GM18868 (cell line): ENCODE measurements around the gene UPK3BL1.
"Not testable (repeated sequence)": the region's sequence is repeated elsewhere in the genome, so short reads cannot be mapped to it uniquely, and the experiment has no call there.

Experiments
- ATAC-seq: cut with Tn5 transposase; IDR thresholded peaks from one replicate; pipeline ENCODE4 v1.9.1; 2021; ENCODE audit warnings: mild to moderate bottlenecking, moderate library complexity; ENCODE audit not compliant: unreplicated experiment

The UPK3BL1 gene

GRCh38 chr7:102630622-102631021, 12.0 kb downstream of the UPK3BL1 start:
- not testable (repeated sequence) for ATAC-seq

- not testable (repeated sequence) for ATAC-seq
These were observed 15.2 kb downstream of the UPK3BL1 start for GRCh38 chr7:102627271-102627904.

GRCh38 chr7:102618122-102618521, 24.5 kb downstream of the UPK3BL1 start:
- not testable (repeated sequence) for ATAC-seq

GRCh38 chr7:102616507-102617125, 26.0 kb downstream of the UPK3BL1 start, which contains the start of gene RASA4:
Gene RASA4, minus strand, starts transcription at chr7:102616756. Its CDS starts 67 bp downstream, at chr7:102616689.
- peak; percentile 79 for ATAC-seq

- ATAC-seq: not testable (repeated sequence)
These were observed 26.7 kb downstream of the UPK3BL1 start for GRCh38 chr7:102615930-102616329.

GRCh38 chr7:102614873-102615272, 27.7 kb downstream of the UPK3BL1 start:
- ATAC-seq: not testable (repeated sequence)

- ATAC-seq: peak; percentile 18
These were observed 28.3 kb downstream of the UPK3BL1 start for GRCh38 chr7:102614346-102614697.

GRCh38 chr7:102613575-102614345, 28.8 kb downstream of the UPK3BL1 start:
- ATAC-seq: peak; percentile 54

GRCh38 chr7:102611675-102612325, 30.8 kb downstream of the UPK3BL1 start:
- ATAC-seq: not testable (repeated sequence)

- peak; percentile 50 for ATAC-seq
These were observed 31.4 kb downstream of the UPK3BL1 start for GRCh38 chr7:102611013-102611674.

- ATAC-seq: not testable (repeated sequence)
These were observed 32.1 kb downstream of the UPK3BL1 start for GRCh38 chr7:102610441-102610840.

GRCh38 chr7:102609734-102610133, 32.9 kb downstream of the UPK3BL1 start:
- ATAC-seq: not testable (repeated sequence)

- ATAC-seq: not testable (repeated sequence)
These were observed 35.7 kb downstream of the UPK3BL1 start for GRCh38 chr7:102606848-102607247.

- not testable (repeated sequence) for ATAC-seq
These were observed 38.0 kb downstream of the UPK3BL1 start for GRCh38 chr7:102604431-102605145.

GRCh38 chr7:102602317-102602716, 40.3 kb downstream of the UPK3BL1 start:
- ATAC-seq: not testable (repeated sequence)

GRCh38 chr7:102599699-102600098, 42.9 kb downstream of the UPK3BL1 start:
- not testable (repeated sequence) for ATAC-seq

GRCh38 chr7:102596036-102596435, 46.6 kb downstream of the UPK3BL1 start:
- not testable (repeated sequence) for ATAC-seq

GRCh38 chr7:102593637-102594334, 48.8 kb downstream of the UPK3BL1 start:
- ATAC-seq: peak; percentile 64

- peak; percentile 73 for ATAC-seq
These were observed 50.0 kb downstream of the UPK3BL1 start for GRCh38 chr7:102592477-102593019.
